ENCODE measurements around the gene DPEP2NB.

- no peak for TF ChIP-seq POLR2AphosphoS5 (IDR thresholded peaks at IDR 0.05; ENCODE audit: borderline replicate concordance, low read depth, low read length)
- TF ChIP-seq EZH2 (IDR thresholded peaks at IDR 0.05): no peak
- TF ChIP-seq FOXP2 (optimal IDR thresholded peaks at IDR 0.05; ENCODE audit: control extremely low read depth, extremely low read length, insufficient read depth): no peak
These were observed 40.2 kb downstream of the DPEP2NB start for GRCh38 chr16:67975321-67976105.

Data from SK-N-MC (cell line).